DMS53 treated with DMSO at 0.1 percent for 48 hours (cell line): ENCODE data around the gene STARD13.

ENCODE experiments used
- DNase-seq: peaks from one replicate; lab custom pipeline; 2025; ENCODE audit not compliant: unreplicated experiment; lab: John Stamatoyannopoulos, UW

STARD13 gene

GRCh38 chr13:33153421-33154404 lies 131.8 kb downstream of the STARD13 start:
- DNase-seq, result no peak

GRCh38 chr13:33152389-33152788 lies 133.2 kb downstream of the STARD13 start:
- no peak for DNase-seq

- no peak for DNase-seq
Observed at GRCh38 chr13:33150662-33151061, 134.9 kb downstream of the STARD13 start.

- DNase-seq, result no peak
Observed at GRCh38 chr13:33150126-33150525, 135.4 kb downstream of the STARD13 start.

GRCh38 chr13:33147832-33148231 lies 137.7 kb downstream of the STARD13 start:
- DNase-seq, result no peak

GRCh38 chr13:33146843-33147611 lies 138.5 kb downstream of the STARD13 start:
- DNase-seq, result no peak

- DNase-seq, result no peak
Observed at GRCh38 chr13:33145667-33146066, 139.9 kb downstream of the STARD13 start.

GRCh38 chr13:33144358-33144784 lies 141.2 kb downstream of the STARD13 start:
- DNase-seq, result no peak

- DNase-seq, result no peak
Observed at GRCh38 chr13:33139780-33140535, 145.6 kb downstream of the STARD13 start.

- no peak for DNase-seq
Observed at GRCh38 chr13:33139184-33139583, 146.4 kb downstream of the STARD13 start.

- no peak for DNase-seq
Observed at GRCh38 chr13:33138441-33138840, 147.1 kb downstream of the STARD13 start.

GRCh38 chr13:33137721-33138120 lies 147.8 kb downstream of the STARD13 start:
- no peak for DNase-seq

GRCh38 chr13:33135097-33135496 lies 150.5 kb downstream of the STARD13 start:
- no peak for DNase-seq

- no peak for DNase-seq
Observed at GRCh38 chr13:33134213-33134612, 151.3 kb downstream of the STARD13 start.

- no peak for DNase-seq
Observed at GRCh38 chr13:33132644-33133440, 152.7 kb downstream of the STARD13 start.

GRCh38 chr13:33129886-33130285 lies 155.7 kb downstream of the STARD13 start:
- DNase-seq, result no peak

- DNase-seq, result no peak
Observed at GRCh38 chr13:33129094-33129832, 156.3 kb downstream of the STARD13 start.

- DNase-seq, result no peak
Observed at GRCh38 chr13:33128134-33128533, 157.4 kb downstream of the STARD13 start.

GRCh38 chr13:33127009-33127551 lies 158.5 kb downstream of the STARD13 start:
- DNase-seq, result no peak
